NCI-H524 (cell line): ENCODE results near the gene LEO1.

Experiments used
- DNase-seq, 2 experiments: peaks; one replicate each; lab custom pipeline; 2025; lab: John Stamatoyannopoulos, UW

LEO1 gene

DNA sequence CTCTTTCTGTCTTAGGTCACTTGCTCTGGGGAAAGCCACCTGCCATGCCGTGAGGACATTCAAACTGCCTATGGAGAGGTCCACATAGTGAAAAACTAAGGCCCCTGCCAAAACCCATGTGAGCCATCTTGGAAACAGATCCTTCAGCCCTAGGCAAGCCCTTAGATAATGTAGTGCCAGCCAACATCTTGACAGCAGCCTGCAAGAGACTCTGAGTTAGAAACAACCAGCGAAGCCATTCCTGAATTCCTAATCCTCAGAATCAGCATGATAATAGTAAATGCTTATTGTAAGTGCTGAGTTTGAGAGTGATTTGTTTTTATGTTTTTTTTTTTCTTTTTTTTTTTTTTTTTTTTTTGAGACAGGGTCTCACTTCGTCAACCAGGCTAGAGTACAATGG, 40.6 kb downstream of the LEO1 start:
- DNase-seq = no peak

DNA sequence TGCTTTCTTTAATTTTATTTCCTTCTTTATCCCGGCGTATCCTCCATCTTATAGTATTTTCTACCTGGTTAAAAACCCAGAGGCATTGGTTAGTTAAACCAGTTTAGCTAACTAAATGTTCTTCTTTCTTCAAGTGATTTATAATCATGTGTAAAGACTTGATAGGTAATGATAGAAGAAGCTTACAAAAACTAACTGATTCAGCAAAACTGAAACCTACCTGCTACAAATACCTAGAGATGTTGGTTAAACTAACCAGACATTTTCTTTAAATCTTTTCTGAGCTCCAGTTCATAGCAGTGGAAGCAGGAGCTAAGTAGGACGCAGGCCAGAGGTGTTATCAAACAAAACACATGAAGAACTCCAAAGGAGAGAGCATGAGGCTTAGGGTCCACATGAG, 44.8 kb downstream of the LEO1 start:
- DNase-seq = no peak

DNA sequence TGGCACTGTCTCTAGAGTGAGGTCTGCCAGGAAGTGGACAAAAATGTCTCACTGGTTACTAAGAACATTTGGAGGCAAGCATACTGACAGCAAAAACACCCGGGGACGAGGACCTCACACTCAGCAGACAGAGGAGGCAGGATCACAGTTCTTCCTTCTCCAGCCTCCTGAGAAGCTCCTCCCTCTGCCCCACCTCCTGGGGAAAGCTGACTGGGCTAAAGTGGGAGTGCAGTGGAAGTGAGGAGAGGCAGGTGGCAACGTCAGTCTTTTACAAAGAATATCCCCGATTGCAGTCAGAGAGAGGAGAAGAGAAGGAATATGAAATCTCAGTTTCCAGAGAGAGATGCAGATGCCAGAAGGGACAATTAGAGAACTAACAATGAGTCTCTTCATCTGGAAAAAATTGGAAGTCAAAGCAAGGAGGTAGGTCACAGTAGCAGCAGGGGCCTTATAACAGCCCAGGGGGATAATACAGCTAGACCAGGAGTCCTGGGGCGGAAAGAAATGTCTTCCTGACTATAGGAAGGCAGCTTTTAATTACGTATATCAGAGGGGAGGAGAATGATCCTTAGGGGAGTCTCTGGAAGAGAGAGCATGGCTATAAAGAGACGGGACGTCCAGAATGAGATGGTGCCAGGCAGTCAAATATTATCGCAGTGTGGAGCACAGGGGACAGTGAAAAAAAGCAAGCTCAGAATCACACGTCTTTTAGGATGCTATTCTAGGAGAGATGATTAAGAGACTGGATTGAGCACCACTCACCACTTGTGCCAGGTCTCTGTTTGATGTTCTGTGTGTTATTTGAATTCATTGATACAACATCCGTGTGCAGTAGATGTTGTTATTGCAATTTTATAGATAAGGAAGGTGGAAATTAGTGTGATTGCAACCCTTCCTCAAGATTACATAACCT, 47.2 kb downstream of the LEO1 start:
- no peak for DNase-seq

DNA sequence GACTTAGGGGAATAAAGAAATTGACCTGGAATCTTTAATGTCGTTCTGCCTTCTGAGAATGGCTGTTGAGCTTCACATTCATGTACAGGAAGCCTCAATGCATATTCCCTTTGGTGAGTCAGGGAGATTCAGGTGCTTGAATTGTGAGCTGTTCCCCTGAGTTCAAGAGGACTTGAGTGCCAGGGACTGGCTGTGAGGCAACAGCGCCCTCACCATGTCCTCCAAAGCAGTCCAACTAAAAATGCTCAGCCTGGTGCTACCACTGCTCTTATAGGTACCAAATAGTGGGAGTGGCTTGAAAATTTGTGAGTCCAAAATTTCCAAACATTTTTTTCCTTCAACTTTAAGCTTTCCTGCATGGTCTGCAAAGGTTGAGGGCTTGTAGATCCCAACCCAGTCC, 54.1 kb downstream of the LEO1 start:
- peak; percentile 17 to 70 for DNase-seq

DNA sequence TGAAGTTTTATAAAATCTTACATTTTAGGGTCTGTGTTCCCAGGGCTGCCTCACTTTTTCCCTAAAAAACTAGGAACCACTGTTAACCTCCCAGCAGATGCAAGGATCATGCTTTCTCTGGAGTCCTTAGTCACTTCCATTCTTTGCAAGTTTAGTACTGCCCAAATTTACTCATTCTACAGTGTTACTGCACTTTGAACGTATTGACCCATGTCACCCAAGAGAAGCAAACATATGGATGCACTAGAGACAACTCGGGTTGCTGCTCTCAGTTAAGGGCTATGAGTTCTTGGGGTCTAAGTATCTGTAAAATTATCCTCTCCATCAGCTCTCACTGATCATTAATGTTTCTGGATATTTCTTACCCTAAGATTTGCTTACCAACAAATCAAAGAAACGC, 59.0 kb downstream of the LEO1 start:
- no peak for DNase-seq

DNA sequence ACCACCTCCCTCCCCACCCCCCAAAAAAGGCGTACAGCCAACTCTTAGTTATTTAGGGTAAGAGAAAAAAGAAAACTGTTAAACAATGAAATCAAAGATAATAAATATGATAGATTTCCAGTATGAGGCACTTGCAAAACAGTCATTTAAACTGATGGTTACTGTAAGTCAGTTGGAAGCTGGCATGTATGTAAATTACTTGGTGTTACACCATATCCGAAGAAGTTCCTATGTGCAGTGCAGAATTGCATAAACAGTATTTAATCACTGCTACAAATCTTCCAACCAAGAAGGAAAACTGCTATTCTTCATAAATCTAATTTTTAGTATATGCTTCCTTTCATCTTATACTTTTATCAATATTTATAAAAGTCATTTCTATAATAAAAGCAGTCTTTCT, 62.0 kb downstream of the LEO1 start:
- no peak for DNase-seq

DNA sequence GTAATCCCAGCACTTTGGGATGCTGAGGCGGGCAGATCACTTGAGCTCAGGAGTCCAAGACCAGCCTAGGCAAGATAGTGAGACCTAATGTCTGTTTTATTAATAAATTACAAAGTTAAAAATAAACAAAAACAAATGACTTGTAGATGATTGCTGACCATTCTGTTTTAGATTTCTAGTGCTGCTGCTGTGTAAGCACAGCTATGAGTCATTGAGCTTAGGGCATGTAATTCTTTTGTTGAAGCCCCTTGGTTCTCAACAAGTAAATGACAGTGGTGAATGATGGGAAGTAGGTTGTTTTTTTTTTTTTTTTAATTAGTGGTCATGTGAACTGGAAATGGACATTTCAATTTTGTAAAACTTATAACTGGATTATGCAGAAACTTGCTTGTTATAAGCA, 63.3 kb downstream of the LEO1 start:
- no peak for DNase-seq

DNA sequence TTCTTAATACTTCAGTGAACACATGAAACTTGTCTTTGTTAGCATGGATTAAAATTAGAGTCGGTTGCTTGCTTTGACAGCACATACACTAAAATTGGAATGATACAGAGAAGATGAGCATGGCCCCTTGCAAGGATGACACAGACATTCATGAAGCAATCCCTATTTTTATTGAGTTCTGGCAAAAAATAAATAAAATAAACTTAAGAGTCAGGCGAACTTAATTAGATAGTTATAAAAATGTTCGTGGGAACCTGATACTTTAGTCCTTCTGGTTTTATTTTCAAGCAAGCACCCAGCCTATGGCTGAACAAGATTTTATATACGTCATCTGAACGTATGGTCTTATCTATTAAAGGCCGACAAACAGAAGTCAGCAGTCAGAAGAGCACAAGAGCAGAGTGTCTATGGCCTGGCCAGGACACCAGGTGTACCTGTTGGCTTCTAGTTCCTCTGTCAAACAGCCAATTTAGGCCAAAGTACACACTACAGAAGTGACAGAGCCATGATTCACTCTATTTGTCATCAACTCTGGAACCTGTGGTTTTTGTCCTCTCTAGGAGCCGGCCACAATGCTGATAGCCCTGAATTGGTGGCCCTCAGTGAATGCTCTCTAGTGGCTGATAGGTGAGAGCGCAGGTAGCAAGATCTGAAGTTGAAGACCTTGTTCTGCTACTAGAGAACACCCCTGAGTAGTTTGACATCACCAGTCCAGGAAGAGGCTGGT, 64.3 kb downstream of the LEO1 start:
- DNase-seq = peak in 1 of 2 experiments; percentile 5

DNA sequence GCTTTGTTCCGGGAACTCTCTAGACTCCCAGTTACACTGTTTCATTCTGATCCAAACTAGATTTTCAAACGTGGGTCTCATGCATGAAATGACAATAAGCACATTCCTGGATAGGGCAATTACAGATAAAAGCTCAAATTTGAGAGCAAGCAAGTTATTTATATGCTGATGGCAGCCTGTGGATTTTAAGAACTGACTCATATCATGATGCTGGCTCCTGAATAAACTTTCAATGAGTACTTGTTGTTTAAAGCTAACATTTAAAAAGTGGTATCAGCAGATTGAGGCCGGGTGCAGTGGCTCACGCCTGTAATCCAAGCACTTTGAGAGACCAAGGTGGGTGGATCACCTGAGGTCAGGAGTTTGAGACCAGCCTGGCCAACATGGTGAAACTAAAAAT, 66.6 kb downstream of the LEO1 start:
- no peak for DNase-seq

DNA sequence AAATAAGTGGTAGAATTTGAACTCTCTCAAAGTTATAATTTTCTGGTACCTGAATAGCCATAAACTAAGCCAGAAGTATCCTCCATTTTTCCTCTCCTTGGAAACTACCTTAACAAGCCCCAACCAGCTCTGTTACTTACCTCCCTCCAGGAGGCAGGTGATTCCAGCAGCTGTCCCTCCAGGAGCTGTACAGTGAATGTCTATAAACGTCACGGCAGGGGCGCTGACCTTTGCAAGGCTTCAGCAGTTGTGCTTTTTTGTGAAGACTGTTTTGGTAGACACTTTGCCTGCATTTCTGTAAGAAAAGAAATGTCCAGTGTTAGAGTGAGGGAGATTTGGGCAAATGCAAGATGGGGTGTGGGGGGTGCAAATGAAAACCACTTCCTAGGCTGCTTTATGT, 67.2 kb downstream of the LEO1 start:
- DNase-seq = no peak

DNA sequence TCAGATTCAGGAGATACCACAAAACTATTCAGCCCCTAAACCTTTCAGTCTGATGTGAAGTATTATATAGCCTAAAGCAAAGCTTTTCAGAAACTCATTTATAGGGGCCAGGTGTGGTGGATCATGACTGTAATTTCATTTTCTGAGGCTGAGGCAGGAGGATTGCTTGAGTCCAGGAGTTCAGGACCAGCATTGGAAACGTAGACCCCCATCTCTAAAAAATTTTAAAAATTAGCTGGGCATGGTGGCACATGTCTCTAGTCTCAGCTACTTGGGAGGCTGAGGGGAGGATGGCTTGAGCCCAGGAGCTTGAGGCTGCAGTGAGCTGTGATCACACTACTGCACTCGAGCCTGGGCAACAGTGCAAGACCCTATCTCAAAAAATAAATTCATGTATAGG, 82.1 kb downstream of the LEO1 start:
- no peak for DNase-seq

DNA sequence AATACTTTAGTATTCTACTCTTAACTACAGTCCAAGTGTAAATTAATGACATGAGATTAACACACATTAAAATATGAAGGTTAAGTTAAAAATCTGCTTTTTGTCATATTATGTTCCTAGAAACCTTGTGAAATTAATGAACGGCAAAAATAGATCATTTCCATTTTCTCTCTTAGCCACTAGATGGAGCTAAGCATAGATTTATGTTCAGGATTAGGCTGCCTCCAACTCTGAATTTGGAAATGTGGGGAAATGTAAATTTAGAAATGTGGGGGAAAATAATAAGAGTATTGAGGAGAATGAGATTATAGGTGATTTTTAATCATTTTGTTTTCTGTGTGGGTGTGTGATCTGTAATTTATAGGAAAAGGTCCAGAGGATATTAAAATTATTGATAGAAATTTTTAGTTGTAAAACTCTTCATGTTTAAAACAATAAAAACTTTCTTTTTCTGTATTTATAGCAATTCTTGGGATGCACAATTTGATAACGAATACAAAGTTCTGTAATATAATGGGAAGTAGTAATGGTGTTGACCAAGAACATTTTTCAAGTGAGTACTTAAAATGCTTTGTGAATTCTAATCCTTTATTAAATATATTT, 82.9 kb downstream of the LEO1 start:
- peak in 1 of 2 experiments; percentile 33 for DNase-seq
